ENCODE results near the gene CHCHD6. TPM values are rescaled to one million over a fixed set of nuclear protein-coding genes. Genes with fewer than 3 reads are reported as not detected.

CHCHD6 gene
- total and polyA plus RNA-seq, 5 donors from 2014 or later: 5.6 to 10.5 (median 8.1) TPM

DNA sequence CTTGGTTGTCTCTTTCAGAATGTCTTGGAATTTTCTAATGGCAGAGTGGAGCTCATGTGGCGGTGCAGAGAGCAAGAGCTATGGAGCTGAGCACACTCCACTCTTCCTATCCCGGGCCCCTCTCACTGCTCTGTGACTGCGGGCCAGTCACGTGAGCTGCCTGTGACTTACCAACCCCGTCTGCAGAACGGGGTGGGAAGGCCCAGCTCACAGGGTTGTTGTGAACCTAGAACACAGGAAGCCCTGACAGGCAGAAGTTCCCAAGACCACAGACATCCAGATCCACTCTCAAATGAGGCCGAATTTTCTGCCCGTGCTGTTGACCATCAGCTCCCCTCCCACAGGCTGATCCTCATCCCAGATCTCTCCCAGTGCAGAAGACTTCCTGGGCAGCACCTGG lies 243.4 kb downstream of the CHCHD6 start:
- H3K4me3 ChIP-seq (ENCODE audit: low read depth, low read length): no peak overlapping the region
- Mint-ChIP-seq H3K4me1 (peaks cover 3 to 18% (median 9%) of the 10 kb centered on the region in 4 donors), H3K36me3 (peaks cover 2% of the 10 kb centered on the region), H3K4me3 (no peak overlapping the region), H3K27me3 (no peaks in the 10 kb centered on the region), H3K9me3 (peaks cover 0 to 2% (median 0%) of the 10 kb centered on the region in 7 donors), H3K27ac (peak overlapping the region in 1 of 3 donors; percentile 62)
- DNase-seq: peak in 1 of 3 donors; percentile 36
- no peaks in the 10 kb centered on the region for H3K9me3 ChIP-seq (ENCODE audit: control insufficient read depth in 2 of 2, low read length in 2 of 2)
- no peaks in the 10 kb centered on the region for H3K4me1 ChIP-seq (ENCODE audit: control insufficient read depth, insufficient read depth, low read length, poor library complexity, severe bottlenecking)
- no peaks in the 10 kb centered on the region for H3K27me3 ChIP-seq (ENCODE audit: control insufficient read depth, insufficient read depth, low read length)
- H3K27ac ChIP-seq (ENCODE audit: insufficient read depth, low read length, poor library complexity, severe bottlenecking): no peak overlapping the region
- no peaks in the 10 kb centered on the region for H3K36me3 ChIP-seq (ENCODE audit: control insufficient read depth, insufficient read depth, low read length)
- ATAC-seq (ENCODE audit: low read depth in 2 of 2): peak; percentile 48 to 49

DNA sequence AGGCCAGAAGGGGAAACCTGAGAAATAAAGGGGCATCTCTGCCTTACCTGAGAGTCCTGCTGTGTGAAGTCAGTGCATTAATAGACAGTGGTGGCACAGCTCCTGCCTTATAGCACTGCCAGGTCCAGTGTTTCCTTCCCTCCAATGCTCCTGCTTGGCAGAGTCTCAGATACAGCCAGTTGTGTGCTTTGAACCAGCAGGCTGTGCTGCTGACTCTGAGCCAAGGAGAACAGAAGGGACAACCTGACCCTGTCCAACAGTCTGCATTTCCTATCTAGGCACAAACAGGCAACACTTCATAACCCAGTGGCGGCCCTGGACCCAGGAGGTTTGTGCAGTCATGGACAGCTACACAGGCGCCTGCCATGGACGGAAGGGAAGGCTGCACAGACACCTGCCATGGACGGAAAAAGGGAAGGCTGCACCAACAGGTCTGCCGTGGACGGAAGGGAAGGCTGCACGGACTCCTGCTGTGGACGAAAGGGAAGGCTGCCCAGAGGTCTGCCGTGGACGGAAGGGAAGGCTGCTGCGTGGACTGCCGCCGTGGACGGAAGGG lies 245.0 kb downstream of the CHCHD6 start:
- Mint-ChIP-seq H3K36me3 (peaks cover 2% of the 10 kb centered on the region), H3K27me3 (no peaks in the 10 kb centered on the region), H3K27ac (no peak overlapping the region), H3K4me3 (no peak overlapping the region), H3K4me1 (peaks cover 0 to 15% (median 9%) of the 10 kb centered on the region in 4 donors), H3K9me3 (peaks cover 0 to 2% (median 0%) of the 10 kb centered on the region in 7 donors)
- no peaks in the 10 kb centered on the region for H3K27me3 ChIP-seq (ENCODE audit: control insufficient read depth, insufficient read depth, low read length)
- no peaks in the 10 kb centered on the region for H3K36me3 ChIP-seq (ENCODE audit: control insufficient read depth, insufficient read depth, low read length)
- H3K9me3 ChIP-seq (ENCODE audit: control insufficient read depth in 2 of 2, low read length in 2 of 2): no peaks in the 10 kb centered on the region
- no peaks in the 10 kb centered on the region for H3K4me1 ChIP-seq (ENCODE audit: control insufficient read depth, insufficient read depth, low read length, poor library complexity, severe bottlenecking)
- H3K4me3 ChIP-seq (ENCODE audit: low read depth, low read length): no peak overlapping the region
- ATAC-seq (ENCODE audit: low read depth in 2 of 2) (no peak), DNase-seq (no peak)
- no peak overlapping the region for H3K27ac ChIP-seq (ENCODE audit: insufficient read depth, low read length, poor library complexity, severe bottlenecking)

GRCh38 chr3:126951561-126951960 lies 247.5 kb downstream of the CHCHD6 start:
- H3K4me1 ChIP-seq (ENCODE audit: control insufficient read depth, insufficient read depth, low read length, poor library complexity, severe bottlenecking): no peaks in the 10 kb centered on the region
- no peak overlapping the region for H3K4me3 ChIP-seq (ENCODE audit: low read depth, low read length)
- no peaks in the 10 kb centered on the region for H3K9me3 Mint-ChIP-seq
- no peaks in the 10 kb centered on the region for H3K27me3 Mint-ChIP-seq
- no peak overlapping the region for H3K27ac ChIP-seq (ENCODE audit: insufficient read depth, low read length, poor library complexity, severe bottlenecking)
- H3K36me3 Mint-ChIP-seq: peaks cover 6% of the 10 kb centered on the region
- no peak for ATAC-seq (ENCODE audit: low read depth in 2 of 2)
- no peak overlapping the region for H3K27ac Mint-ChIP-seq
- peaks cover 0 to 9% (median 3%) of the 10 kb centered on the region in 4 donors for H3K4me1 Mint-ChIP-seq
- no peaks in the 10 kb centered on the region for H3K27me3 ChIP-seq (ENCODE audit: control insufficient read depth, insufficient read depth, low read length)
- H3K9me3 ChIP-seq (ENCODE audit: control insufficient read depth in 2 of 2, low read length in 2 of 2): no peaks in the 10 kb centered on the region
- no peak overlapping the region for H3K4me3 Mint-ChIP-seq
- no peaks in the 10 kb centered on the region for H3K36me3 ChIP-seq (ENCODE audit: control insufficient read depth, insufficient read depth, low read length)
- DNase-seq: no peak

DNA sequence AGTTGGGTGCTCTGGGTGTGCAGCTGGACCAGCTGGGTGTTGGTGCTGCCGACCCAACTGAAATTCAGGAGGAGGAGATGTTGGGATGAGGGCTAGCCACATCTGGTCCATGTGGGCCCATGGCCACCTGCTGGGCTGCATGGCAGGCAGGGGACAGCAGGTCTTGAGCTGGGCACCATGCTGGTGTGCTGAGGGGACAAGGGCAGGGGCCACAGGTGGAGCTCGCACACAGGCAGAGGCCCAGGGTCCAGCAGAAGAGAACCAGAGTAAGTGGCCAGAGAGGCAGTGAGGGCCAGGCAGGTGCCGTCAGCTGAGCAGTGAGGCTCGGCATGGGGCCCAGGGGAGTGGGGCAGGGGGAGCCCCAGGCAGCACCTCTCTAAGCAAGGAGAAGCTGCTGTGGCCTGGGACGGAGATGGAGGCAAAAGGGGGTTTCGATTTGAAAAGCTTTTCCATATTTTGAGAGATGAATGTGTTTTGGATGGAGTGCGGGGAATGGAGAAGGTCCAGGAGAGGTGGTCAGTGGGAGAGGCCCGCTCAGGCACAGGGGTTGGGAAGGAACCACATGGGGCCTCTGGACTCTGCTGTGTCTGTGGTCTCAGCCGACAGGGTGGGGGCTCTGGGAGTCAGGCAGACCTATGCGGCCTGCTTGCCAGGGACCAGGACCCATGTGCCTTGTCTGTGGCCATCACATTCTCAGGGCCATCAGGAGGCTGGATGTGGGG lies 248.4 kb downstream of the CHCHD6 start:
- Histone ChIP-seq H3K4me3 (ENCODE audit: low read depth, low read length) (no peak overlapping the region), H3K27me3 (ENCODE audit: control insufficient read depth, insufficient read depth, low read length) (no peaks in the 10 kb centered on the region), H3K4me1 (ENCODE audit: control insufficient read depth, insufficient read depth, low read length, poor library complexity, severe bottlenecking) (no peaks in the 10 kb centered on the region), H3K36me3 (ENCODE audit: control insufficient read depth, insufficient read depth, low read length) (no peaks in the 10 kb centered on the region), H3K27ac (ENCODE audit: insufficient read depth, low read length, poor library complexity, severe bottlenecking) (no peak overlapping the region), H3K9me3 (ENCODE audit: control insufficient read depth in 2 of 2, low read length in 2 of 2) (no peaks in the 10 kb centered on the region)
- ATAC-seq (ENCODE audit: low read depth in 2 of 2): no peak
- Mint-ChIP-seq H3K4me1 (peaks cover 0 to 5% (median 1%) of the 10 kb centered on the region in 4 donors), H3K4me3 (no peak overlapping the region), H3K27me3 (no peaks in the 10 kb centered on the region), H3K27ac (no peak overlapping the region), H3K9me3 (no peaks in the 10 kb centered on the region), H3K36me3 (peaks cover 6% of the 10 kb centered on the region)
- DNase-seq: no peak

DNA sequence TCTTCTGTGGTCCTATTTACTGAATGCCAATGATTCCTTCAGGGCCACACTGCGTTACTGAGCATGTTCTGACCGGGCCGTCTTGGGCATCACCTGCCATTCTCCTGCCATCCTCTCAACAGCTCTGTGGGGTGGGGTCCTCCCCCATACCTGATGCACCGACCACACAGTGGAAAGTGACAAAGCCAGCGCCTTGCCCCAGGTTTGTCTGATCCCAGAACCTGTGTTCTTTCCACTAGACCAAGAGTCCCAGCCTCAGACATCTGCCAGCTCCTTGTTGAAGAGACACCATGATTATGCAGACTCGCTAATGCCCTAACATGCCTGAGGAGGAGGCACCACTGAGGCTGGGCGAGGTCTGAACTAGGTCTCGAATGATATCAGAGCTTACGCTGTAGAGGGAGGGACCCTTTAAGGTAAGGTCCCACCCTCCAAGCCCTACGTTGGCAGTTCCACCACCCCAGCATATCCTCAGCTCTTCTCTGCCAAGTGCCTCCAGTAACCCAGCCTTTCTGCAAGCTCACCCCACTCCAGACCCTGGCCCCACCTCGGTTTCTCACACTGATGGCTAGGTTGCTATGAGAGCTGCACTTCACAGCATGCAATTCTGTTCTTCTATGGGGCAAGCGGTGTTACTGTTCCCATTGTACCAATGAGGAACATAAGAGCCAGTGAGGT lies 249.1 kb downstream of the CHCHD6 start:
- Mint-ChIP-seq H3K4me3 (no peak overlapping the region), H3K27me3 (no peaks in the 10 kb centered on the region), H3K9me3 (no peaks in the 10 kb centered on the region), H3K27ac (no peak overlapping the region), H3K4me1 (peaks cover 0 to 3% (median 0%) of the 10 kb centered on the region in 4 donors), H3K36me3 (peaks cover 6% of the 10 kb centered on the region)
- no peaks in the 10 kb centered on the region for H3K9me3 ChIP-seq (ENCODE audit: control insufficient read depth in 2 of 2, low read length in 2 of 2)
- no peak overlapping the region for H3K27ac ChIP-seq (ENCODE audit: insufficient read depth, low read length, poor library complexity, severe bottlenecking)
- no peaks in the 10 kb centered on the region for H3K4me1 ChIP-seq (ENCODE audit: control insufficient read depth, insufficient read depth, low read length, poor library complexity, severe bottlenecking)
- no peak for ATAC-seq (ENCODE audit: low read depth in 2 of 2)
- no peak overlapping the region for H3K4me3 ChIP-seq (ENCODE audit: low read depth, low read length)
- H3K27me3 ChIP-seq (ENCODE audit: control insufficient read depth, insufficient read depth, low read length): no peaks in the 10 kb centered on the region
- no peak for DNase-seq
- H3K36me3 ChIP-seq (ENCODE audit: control insufficient read depth, insufficient read depth, low read length): no peaks in the 10 kb centered on the region

- H3K4me3 ChIP-seq (ENCODE audit: low read depth, low read length): no peak overlapping the region
- Mint-ChIP-seq H3K4me3 (no peak overlapping the region), H3K4me1 (no peaks in the 10 kb centered on the region), H3K27me3 (no peaks in the 10 kb centered on the region), H3K27ac (peak overlapping the region in 1 of 3 donors; percentile 46), H3K9me3 (no peaks in the 10 kb centered on the region), H3K36me3 (peaks cover 8% of the 10 kb centered on the region)
- no peaks in the 10 kb centered on the region for H3K27me3 ChIP-seq (ENCODE audit: control insufficient read depth, insufficient read depth, low read length)
- H3K36me3 ChIP-seq (ENCODE audit: control insufficient read depth, insufficient read depth, low read length): no peaks in the 10 kb centered on the region
- DNase-seq (no peak), ATAC-seq (ENCODE audit: low read depth in 2 of 2) (peak; percentile 55 to 59)
- no peak overlapping the region for H3K27ac ChIP-seq (ENCODE audit: insufficient read depth, low read length, poor library complexity, severe bottlenecking)
- H3K9me3 ChIP-seq (ENCODE audit: control insufficient read depth in 2 of 2, low read length in 2 of 2): no peaks in the 10 kb centered on the region
- no peaks in the 10 kb centered on the region for H3K4me1 ChIP-seq (ENCODE audit: control insufficient read depth, insufficient read depth, low read length, poor library complexity, severe bottlenecking)
Measured at GRCh38 chr3:126954141-126954842, 250.3 kb downstream of the CHCHD6 start.

DNA sequence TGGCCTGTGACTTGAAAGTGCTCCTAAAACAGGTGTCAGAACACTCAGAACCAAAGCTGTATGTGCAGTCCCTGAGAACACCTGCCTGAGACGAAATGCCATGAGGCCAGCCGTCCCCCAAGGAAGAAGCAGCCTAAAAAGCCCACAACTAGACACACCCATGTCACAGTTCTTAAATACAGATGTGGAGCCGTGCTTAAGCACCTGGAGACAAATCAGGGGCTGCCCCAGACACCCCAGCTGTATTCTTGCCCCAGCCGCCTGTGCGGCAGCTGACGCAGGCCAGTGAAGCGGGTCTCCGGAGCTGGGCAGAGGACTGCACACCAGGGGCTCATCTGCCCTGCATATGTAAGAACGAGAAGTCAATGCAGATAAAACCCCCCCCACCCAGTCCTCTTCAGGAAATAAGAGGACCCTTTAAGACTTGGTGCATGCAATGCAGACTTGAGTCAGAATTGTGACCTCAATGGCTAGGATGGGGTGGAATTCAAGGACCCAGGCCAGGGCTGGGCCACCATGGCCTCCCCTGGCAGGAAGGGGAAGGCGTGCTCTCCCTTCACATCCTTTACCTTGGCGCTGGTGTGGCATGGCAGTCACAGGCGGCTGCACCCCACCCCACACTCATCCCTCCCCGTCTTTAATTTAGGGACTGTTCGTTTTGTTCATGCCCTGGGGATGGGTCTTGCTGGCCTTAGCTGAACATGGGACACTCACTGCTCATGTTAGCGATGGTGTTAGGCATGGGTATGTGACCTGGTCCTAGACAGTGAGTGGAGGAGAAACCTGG lies 251.2 kb downstream of the CHCHD6 start:
- ATAC-seq (ENCODE audit: low read depth in 2 of 2): no peak
- Mint-ChIP-seq H3K9me3 (no peaks in the 10 kb centered on the region), H3K36me3 (peaks cover 10% of the 10 kb centered on the region), H3K27ac (no peak overlapping the region), H3K27me3 (no peaks in the 10 kb centered on the region), H3K4me3 (no peak overlapping the region), H3K4me1 (no peaks in the 10 kb centered on the region)
- H3K27me3 ChIP-seq (ENCODE audit: control insufficient read depth, insufficient read depth, low read length): no peaks in the 10 kb centered on the region
- no peaks in the 10 kb centered on the region for H3K4me1 ChIP-seq (ENCODE audit: control insufficient read depth, insufficient read depth, low read length, poor library complexity, severe bottlenecking)
- H3K36me3 ChIP-seq (ENCODE audit: control insufficient read depth, insufficient read depth, low read length): no peaks in the 10 kb centered on the region
- no peak for DNase-seq
- no peaks in the 10 kb centered on the region for H3K9me3 ChIP-seq (ENCODE audit: control insufficient read depth in 2 of 2, low read length in 2 of 2)
- H3K27ac ChIP-seq (ENCODE audit: insufficient read depth, low read length, poor library complexity, severe bottlenecking): no peak overlapping the region
- H3K4me3 ChIP-seq (ENCODE audit: low read depth, low read length): no peak overlapping the region

All from CD4-positive, CD25-positive, alpha-beta regulatory T cell (primary cell).